AG09319 (cell line): Measurements from ENCODE around the gene ACTR3C.

ENCODE experiments used
- DNase-seq: peaks from one replicate; pipeline ENCODE4 v3.0.0-alpha.2; 2010; ENCODE audit warnings: low read depth; ENCODE audit errors: extremely low read depth
- CTCF ChIP-seq: IDR thresholded peaks from 2 replicates; pipeline ENCODE4 v1.5.1; 2011; ENCODE audit warnings: low read depth, mild to moderate bottlenecking, inconsistent platforms, low read length, moderate library complexity

Gene ACTR3C

GRCh38 chr7:150368884-150369747 lies 45.8 kb upstream of the ACTR3C start:
- no peak for TF ChIP-seq CTCF
- DNase-seq: no peak

- TF ChIP-seq CTCF: no peak
- no peak for DNase-seq
Measured at GRCh38 chr7:150368096-150368883, 44.9 kb upstream of the ACTR3C start, which contains the start of gene REPIN1. REPIN1 (plus strand) TSS chr7:150368822; CDS start chr7:150369712, 890 bp downstream.

- no peak for DNase-seq
- TF ChIP-seq CTCF: no peak
Measured at GRCh38 chr7:150367677-150368095, 44.3 kb upstream of the ACTR3C start.

GRCh38 chr7:150365673-150366398 lies 42.5 kb upstream of the ACTR3C start:
- no peak for DNase-seq
- TF ChIP-seq CTCF: no peak

- no peak for TF ChIP-seq CTCF
- DNase-seq: no peak
Measured at GRCh38 chr7:150365194-150365593, 41.8 kb upstream of the ACTR3C start.

GRCh38 chr7:150363872-150364271 lies 40.5 kb upstream of the ACTR3C start:
- DNase-seq: no peak
- TF ChIP-seq CTCF: no peak

GRCh38 chr7:150363370-150363769 lies 40.0 kb upstream of the ACTR3C start:
- no peak for TF ChIP-seq CTCF
- no peak for DNase-seq
